Measurements from ENCODE around the gene RAB13.

DNA sequence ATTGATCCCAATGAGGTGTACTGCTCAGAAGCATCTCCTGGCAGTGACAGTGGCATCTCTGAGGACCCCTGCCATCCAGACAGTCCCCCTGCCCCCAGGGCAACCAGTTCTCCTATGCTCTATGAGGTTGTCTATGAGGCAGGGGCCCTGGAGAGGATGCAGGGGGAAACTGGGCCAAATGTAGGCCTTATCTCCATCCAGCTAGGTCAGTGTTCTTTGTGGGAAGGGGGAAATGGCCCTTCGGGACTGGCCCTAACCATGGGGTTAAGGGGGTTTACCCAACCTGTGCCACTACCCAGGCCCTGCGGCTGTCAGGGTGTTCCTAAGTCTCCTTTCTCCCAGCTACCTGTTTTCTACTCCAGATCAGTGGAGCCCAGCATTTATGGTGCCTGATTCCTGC lies 17.2 kb downstream of the RAB13 start:
- TF ChIP-seq EZH2 (IDR thresholded peaks at IDR 0.05; ENCODE audit: borderline replicate concordance) (no peak), EZH2phosphoT487 (IDR thresholded peaks at IDR 0.05; ENCODE audit: low read depth, severe bottlenecking, unreplicated experiment) (no peak)
- TF ChIP-seq, protein P1, sequence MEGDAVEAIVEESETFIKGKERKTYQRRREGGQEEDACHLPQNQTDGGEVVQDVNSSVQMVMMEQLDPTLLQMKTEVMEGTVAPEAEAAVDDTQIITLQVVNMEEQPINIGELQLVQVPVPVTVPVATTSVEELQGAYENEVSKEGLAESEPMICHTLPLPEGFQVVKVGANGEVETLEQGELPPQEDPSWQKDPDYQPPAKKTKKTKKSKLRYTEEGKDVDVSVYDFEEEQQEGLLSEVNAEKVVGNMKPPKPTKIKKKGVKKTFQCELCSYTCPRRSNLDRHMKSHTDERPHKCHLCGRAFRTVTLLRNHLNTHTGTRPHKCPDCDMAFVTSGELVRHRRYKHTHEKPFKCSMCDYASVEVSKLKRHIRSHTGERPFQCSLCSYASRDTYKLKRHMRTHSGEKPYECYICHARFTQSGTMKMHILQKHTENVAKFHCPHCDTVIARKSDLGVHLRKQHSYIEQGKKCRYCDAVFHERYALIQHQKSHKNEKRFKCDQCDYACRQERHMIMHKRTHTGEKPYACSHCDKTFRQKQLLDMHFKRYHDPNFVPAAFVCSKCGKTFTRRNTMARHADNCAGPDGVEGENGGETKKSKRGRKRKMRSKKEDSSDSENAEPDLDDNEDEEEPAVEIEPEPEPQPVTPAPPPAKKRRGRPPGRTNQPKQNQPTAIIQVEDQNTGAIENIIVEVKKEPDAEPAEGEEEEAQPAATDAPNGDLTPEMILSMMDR (IDR thresholded peaks at IDR 0.05; ENCODE audit: poor library complexity), result no peak
